NCI-H774 (cell line): ENCODE measurements around the gene C1QTNF6.
"Not testable (repeated sequence)": the region's sequence is repeated elsewhere in the genome, so short reads cannot be mapped to it uniquely, and the experiment has no call there.

Experiments
- DNase-seq: peaks from one replicate; lab custom pipeline; 2025; lab: John Stamatoyannopoulos, UW

The C1QTNF6 gene

GRCh38 chr22:37206841-37207821 is 19.1 kb upstream of the C1QTNF6 start:
- DNase-seq, result no peak

GRCh38 chr22:37206118-37206840 is 18.2 kb upstream of the C1QTNF6 start:
- DNase-seq, result no peak

GRCh38 chr22:37205046-37205445 is 17.0 kb upstream of the C1QTNF6 start:
- no peak for DNase-seq

GRCh38 chr22:37204045-37204655 is 16.1 kb upstream of the C1QTNF6 start:
- no peak for DNase-seq

GRCh38 chr22:37203354-37204044 is 15.5 kb upstream of the C1QTNF6 start:
- no peak for DNase-seq

- no peak for DNase-seq
Observed at GRCh38 chr22:37202716-37203115, 14.7 kb upstream of the C1QTNF6 start.

- DNase-seq, result no peak
Observed at GRCh38 chr22:37202001-37202555, 14.0 kb upstream of the C1QTNF6 start.

GRCh38 chr22:37201443-37201820 is 13.4 kb upstream of the C1QTNF6 start:
- DNase-seq, result not testable (repeated sequence)

GRCh38 chr22:37199760-37200108 is 11.7 kb upstream of the C1QTNF6 start:
- no peak for DNase-seq

GRCh38 chr22:37199103-37199759 is 11.2 kb upstream of the C1QTNF6 start:
- peak; percentile 82 for DNase-seq

- no peak for DNase-seq
Observed at GRCh38 chr22:37198258-37199102, 10.4 kb upstream of the C1QTNF6 start.

GRCh38 chr22:37197451-37198257 is 9.6 kb upstream of the C1QTNF6 start:
- DNase-seq, result no peak

GRCh38 chr22:37196539-37197450 is 8.7 kb upstream of the C1QTNF6 start:
- no peak for DNase-seq

- no peak for DNase-seq
Observed at GRCh38 chr22:37195921-37196320, 7.9 kb upstream of the C1QTNF6 start.

- no peak for DNase-seq
Observed at GRCh38 chr22:37194750-37195149, 6.7 kb upstream of the C1QTNF6 start.

- DNase-seq, result no peak
Observed at GRCh38 chr22:37193629-37194191, 5.7 kb upstream of the C1QTNF6 start.

GRCh38 chr22:37192741-37193140 is 4.7 kb upstream of the C1QTNF6 start:
- no peak for DNase-seq

GRCh38 chr22:37192204-37192603 is 4.2 kb upstream of the C1QTNF6 start:
- DNase-seq, result no peak
